Endometrium (tissue), 2 donors: ENCODE data around the gene GID8.

Experiments used
- FAIRE-seq: peaks from 2 replicates; lab custom pipeline; 2012; peaks lifted over from hg19 to GRCh38; lab: Jason Lieb, UNC
- donor health status: control.
- donor health status: control.

GID8 gene

GRCh38 chr20:62938105-62938888 lies at the start of gene GID8:
Gene GID8, plus strand, starts transcription at chr20:62938147. Its CDS starts 3,356 bp downstream, at chr20:62941503.
- FAIRE-seq, result no peak

GRCh38 chr20:62888406-62888805 lies 49.5 kb upstream of the GID8 start:
- no peak for FAIRE-seq

GRCh38 chr20:62888910-62889309 lies 49.0 kb upstream of the GID8 start:
- FAIRE-seq, result no peak

- no peak for FAIRE-seq
Observed at GRCh38 chr20:62889411-62889810, 48.5 kb upstream of the GID8 start.

- no peak for FAIRE-seq
Observed at GRCh38 chr20:62889871-62890270, 48.1 kb upstream of the GID8 start.

- no peak for FAIRE-seq
Observed at GRCh38 chr20:62890444-62890843, 47.5 kb upstream of the GID8 start.

- no peak for FAIRE-seq
Observed at GRCh38 chr20:62891111-62891510, 46.8 kb upstream of the GID8 start.

GRCh38 chr20:62892348-62893304 lies 45.3 kb upstream of the GID8 start:
- FAIRE-seq, result no peak

GRCh38 chr20:62893700-62894099 lies 44.2 kb upstream of the GID8 start:
- FAIRE-seq, result no peak

GRCh38 chr20:62894261-62894660 lies 43.7 kb upstream of the GID8 start:
- FAIRE-seq, result no peak

GRCh38 chr20:62895539-62895938 lies 42.4 kb upstream of the GID8 start:
- no peak for FAIRE-seq

- no peak for FAIRE-seq
Observed at GRCh38 chr20:62896526-62896925, 41.4 kb upstream of the GID8 start.

GRCh38 chr20:62897666-62898065 lies 40.3 kb upstream of the GID8 start:
- FAIRE-seq, result no peak

- no peak for FAIRE-seq
Observed at GRCh38 chr20:62898093-62898964, 39.6 kb upstream of the GID8 start.

- FAIRE-seq, result no peak
Observed at GRCh38 chr20:62898970-62899632, 38.8 kb upstream of the GID8 start.

- FAIRE-seq, result no peak
Observed at GRCh38 chr20:62899633-62900051, 38.3 kb upstream of the GID8 start.

- FAIRE-seq, result no peak
Observed at GRCh38 chr20:62900052-62900691, 37.8 kb upstream of the GID8 start.

- FAIRE-seq, result no peak
Observed at GRCh38 chr20:62900692-62901584, 37.0 kb upstream of the GID8 start.

- FAIRE-seq, result no peak
Observed at GRCh38 chr20:62901891-62902290, 36.1 kb upstream of the GID8 start.
